ENCODE data around the gene SRGAP1.
"Not testable (repeated sequence)": the region's sequence is repeated elsewhere in the genome, so short reads cannot be mapped to it uniquely, and the experiment has no call there.

Gene SRGAP1

GRCh38 chr12:64007853-64008252 is 163.4 kb downstream of the SRGAP1 start:
- no peak for TF ChIP-seq CTCF (IDR thresholded peaks at IDR 0.05; ENCODE audit: extremely low read depth, missing control alignments)
- DNase-seq (ENCODE audit: low spot score), result no peak

GRCh38 chr12:64008596-64008995 is 164.1 kb downstream of the SRGAP1 start:
- no peak for DNase-seq (ENCODE audit: low spot score)
- no peak for TF ChIP-seq CTCF (IDR thresholded peaks at IDR 0.05; ENCODE audit: extremely low read depth, missing control alignments)

GRCh38 chr12:64009321-64010068 is 165.0 kb downstream of the SRGAP1 start:
- TF ChIP-seq CTCF (IDR thresholded peaks at IDR 0.05; ENCODE audit: extremely low read depth, missing control alignments), result no peak

GRCh38 chr12:64010069-64010686 is 165.7 kb downstream of the SRGAP1 start:
- peak; percentile 12 for DNase-seq (ENCODE audit: low spot score)
- no peak for TF ChIP-seq CTCF (IDR thresholded peaks at IDR 0.05; ENCODE audit: extremely low read depth, missing control alignments)

More at GRCh38 chr12:64009321-64010068, 165.0 kb downstream of the SRGAP1 start:
- DNase-seq (ENCODE audit: low spot score), result no peak

GRCh38 chr12:64016521-64016920 is 172.0 kb downstream of the SRGAP1 start:
- no peak for DNase-seq (ENCODE audit: low spot score)
- TF ChIP-seq CTCF (IDR thresholded peaks at IDR 0.05; ENCODE audit: extremely low read depth, missing control alignments), result no peak

GRCh38 chr12:64018116-64018515 is 173.6 kb downstream of the SRGAP1 start:
- not testable (repeated sequence) for DNase-seq (ENCODE audit: low spot score)

- TF ChIP-seq CTCF (IDR thresholded peaks at IDR 0.05; ENCODE audit: extremely low read depth, missing control alignments), result no peak
- DNase-seq (ENCODE audit: low spot score), result no peak
Observed at GRCh38 chr12:64018524-64018923, 174.0 kb downstream of the SRGAP1 start.

GRCh38 chr12:64019101-64019500 is 174.6 kb downstream of the SRGAP1 start:
- DNase-seq (ENCODE audit: low spot score), result no peak
- TF ChIP-seq CTCF (IDR thresholded peaks at IDR 0.05; ENCODE audit: extremely low read depth, missing control alignments), result no peak
